HG02759 (cell line): ENCODE data around the gene ABCC9.

ENCODE experiments used
- ATAC-seq: cut with Tn5 transposase; IDR thresholded peaks from one replicate; pipeline ENCODE4 v1.9.1; 2021; ENCODE audit warnings: mild to moderate bottlenecking, moderate library complexity; ENCODE audit not compliant: unreplicated experiment

The ABCC9 gene

DNA sequence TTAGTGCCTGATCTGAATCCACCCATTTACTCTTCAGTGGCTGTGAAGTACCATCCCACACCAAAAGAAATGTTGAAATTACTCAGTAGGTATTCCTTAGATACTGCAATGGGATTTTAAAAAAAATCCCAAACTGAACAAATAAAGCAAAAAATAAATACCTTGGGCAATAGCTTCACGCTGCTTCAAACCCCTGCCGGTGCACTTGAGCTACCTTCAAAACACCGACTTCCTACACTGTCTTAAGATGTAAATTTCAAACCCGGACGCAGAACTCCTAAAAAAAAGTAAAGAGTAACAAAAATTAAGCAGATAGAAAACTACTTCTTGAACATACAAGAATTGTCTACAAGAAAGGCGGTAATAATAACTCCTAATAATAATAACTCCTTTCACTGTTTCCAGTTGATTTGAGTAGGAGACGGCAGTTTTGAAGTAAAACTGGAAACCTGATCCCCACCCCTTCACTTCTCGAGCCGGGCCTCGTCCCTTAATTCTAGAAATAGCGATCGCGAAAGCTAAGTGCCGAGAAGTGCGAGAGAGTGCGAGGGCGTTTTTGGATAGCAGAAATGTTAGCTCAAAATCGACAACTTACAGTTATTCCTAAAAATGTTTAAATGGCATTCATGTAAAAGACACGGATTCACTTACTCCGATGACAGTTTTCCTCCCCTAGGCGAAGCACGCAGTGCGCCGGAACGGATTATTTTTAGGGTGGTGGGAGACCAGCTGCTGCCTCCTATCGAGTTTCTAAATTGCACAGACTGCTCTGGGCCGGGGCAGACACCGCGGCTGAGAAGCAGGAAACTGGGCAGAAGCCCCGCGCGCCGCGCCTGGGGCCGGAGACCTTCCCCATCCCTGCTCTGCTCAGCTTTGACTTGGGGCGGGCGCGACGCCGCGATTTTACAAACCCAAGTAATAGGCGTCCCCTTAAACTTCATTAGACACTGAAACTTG, at the start of gene ABCC9:
Gene ABCC9 (minus strand): TSS at position 878 of the 957 bp plus-strand sequence. CDS start 4,752 bp downstream, outside the sequence.
- peak; percentile 55 for ATAC-seq

DNA sequence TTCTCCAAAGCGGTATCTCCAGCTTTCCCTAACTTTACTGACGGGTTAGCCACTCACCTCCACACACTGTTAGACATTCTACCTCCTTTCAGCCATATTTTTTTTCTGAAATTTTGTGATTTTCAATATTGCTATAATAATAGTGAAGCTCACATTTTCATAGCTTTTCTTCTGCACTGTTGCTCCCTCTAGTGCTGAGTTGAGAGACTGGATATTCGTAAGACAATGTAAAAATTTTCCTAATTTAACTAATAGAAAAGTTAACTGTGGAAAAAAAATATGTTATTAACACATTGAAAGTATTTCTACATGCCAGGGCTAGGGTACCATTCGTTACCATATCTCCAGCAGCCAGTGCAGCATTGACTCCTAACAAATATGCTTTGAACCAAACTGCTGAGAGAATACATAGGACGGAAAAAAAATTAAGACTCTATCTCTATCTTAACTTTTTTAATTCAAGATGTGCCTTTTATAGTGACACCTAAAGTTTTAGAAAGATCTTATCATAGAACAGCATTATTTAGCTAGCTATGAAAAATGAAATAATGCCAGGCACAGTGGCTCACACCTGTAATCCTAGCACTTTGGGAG, 48.7 kb upstream of the ABCC9 start:
- no peak for ATAC-seq

DNA sequence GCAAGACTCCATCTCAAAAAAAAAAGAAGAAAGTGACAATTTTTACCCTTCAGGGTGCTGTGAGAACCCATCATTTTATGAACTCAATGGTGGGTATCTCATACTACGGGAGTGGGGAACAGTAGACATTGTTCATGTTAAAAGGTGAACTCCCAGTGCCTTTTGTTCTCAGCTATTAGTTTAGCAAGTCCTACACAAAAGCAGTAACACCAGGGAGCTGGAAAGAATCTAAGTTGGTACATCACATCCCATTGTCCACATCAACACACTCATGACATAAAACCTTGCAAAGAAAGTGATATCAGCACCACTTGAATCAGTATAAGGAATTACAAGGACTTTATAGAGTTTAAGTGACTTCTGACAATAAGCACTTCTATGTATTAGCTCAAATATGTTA, 47.4 kb upstream of the ABCC9 start:
- no peak for ATAC-seq

DNA sequence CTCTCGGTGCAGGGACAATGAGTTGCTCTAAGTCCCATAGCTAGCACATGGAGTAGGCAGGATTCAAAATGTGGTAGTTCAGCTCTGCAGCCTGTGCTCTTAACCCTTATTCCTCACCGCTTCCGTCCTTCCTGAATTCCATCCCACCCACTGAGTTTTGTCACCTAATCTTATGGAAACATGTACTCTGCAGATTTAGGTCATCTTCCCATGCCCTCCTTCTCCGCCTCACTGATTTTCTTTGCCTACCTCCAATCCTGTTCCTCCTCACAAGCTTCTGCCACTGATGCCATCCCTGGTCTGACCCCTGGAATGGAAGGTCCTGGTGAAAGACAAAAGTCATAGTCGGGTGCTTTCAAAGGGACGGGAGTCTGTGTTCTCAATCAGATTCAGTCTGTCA, 46.5 kb upstream of the ABCC9 start:
- no peak for ATAC-seq

DNA sequence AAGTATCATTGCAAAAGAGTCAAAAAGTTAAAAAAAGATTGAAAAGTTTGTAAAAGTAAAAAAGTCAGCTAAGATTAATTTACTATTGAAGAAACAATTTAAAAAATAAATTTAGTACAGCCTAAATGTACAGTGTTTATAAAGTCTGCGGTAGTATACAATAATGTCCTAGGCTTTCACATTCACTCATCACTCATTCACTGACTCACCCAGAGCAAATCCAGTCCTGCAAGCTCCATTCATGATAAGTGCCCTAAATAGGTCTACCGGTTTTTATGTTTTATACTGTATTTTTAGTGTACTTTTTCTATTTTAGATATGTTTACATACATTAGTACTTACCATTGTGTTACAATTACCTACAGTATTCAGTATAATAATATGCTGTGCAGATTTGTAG, 43.9 kb upstream of the ABCC9 start:
- no peak for ATAC-seq

DNA sequence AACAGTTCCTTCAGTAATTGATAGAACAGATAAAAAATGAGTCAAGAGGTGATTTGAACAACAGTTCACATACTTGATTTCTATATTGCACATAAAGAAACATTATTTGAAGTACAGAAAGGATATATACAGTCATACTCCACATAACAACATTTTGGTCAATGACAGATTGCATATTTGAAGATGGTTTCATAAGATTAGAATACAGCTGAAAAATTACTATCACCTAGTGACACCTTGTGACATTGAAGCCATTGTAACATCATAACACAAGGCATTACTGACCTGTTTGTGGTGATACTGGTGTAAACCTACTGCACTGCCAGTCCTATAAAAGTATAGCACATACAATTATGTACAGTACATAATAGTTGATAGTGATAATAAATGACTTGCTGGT, 43.1 kb upstream of the ABCC9 start:
- ATAC-seq: no peak

DNA sequence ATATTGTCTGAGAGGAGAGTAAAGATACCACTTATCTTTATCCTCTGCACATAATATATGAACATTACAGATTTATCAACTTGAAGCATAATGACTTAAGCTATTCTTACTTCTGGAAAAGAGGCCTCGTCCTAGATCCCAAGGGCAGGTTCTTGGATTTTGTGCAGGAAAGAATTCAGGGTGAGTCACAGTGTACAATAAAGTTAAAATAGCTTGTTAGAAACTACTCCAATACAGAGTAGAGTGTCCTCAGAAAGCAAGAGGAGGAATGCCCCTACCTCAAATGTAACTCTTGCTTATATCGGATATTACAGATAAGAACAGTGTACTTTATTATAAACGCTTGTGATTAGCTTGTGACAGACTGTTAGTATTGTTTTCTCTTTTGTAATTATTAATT, 41.9 kb upstream of the ABCC9 start:
- no peak for ATAC-seq

DNA sequence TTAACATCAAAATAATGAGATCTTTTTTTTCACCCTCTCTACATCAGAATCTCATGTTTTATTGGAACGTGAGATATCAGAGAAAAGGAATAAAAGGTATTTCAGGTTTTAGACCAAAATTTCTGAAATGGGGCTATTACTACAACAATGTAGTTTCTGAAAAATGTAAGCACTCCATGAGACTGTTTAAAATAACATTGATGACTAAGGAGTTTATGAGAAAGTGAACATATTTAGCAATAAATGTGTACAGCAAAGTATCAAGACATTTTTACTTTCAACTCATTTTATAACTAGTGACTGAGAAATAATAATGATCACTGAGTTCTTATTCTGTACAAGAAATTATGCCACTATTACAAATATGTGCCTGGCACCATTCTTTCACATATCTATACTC, 39.3 kb upstream of the ABCC9 start:
- no peak for ATAC-seq

DNA sequence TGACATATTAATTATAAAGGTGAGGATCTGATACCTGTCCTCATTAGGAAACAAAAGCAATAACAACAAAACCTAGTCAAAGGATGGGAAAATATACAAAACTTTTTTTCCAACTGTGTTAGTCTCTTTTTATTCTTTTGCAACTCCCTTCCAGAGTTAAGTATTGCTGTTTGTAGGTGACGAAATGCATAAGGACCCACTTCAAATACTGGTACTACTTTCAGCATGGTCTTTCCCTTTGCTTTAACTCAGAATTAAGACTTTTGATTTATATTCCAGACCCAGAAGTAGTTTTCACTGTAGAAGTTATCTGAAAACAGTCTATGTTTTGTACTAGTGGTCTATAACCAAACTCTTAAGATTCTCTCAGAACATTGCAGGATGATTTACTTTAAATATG, 34.1 kb upstream of the ABCC9 start:
- ATAC-seq: no peak

DNA sequence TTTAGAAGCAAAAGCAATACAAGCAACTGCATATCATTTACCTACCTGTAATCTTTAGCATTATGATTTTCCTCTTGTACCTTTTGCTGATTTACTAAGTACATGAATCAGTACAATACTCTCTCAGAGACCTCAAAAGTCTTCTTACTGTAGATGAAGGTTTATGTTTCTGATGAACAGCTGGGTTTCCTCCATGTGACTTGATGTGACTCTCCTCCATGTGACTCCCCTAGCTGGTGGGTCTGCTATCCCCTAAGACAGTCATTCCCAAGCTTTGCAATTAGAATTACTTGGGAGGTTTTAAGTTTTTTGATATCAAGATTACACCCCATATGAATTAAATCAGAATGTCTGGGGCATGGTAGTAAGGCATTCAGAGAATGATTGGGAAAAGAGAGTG, 32.0 kb upstream of the ABCC9 start:
- no peak for ATAC-seq

DNA sequence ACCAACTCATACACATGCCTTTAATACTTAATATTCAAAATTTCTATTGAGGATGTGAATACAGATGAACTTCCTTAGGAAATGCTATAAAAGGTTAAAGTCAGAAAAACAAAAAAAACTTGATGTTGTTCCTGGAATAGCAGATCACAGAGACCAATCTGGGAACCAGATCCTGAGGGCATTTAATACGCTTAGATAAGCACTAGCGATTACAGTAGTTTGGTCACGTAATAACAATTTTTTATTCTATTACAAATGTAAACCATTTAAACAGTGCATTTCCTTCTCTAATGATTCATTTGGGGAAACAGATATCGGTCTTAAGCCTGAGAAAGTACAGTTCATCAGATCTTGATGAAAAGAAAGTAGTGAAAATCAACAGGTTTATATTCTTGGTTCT, 30.8 kb upstream of the ABCC9 start:
- ATAC-seq: no peak

DNA sequence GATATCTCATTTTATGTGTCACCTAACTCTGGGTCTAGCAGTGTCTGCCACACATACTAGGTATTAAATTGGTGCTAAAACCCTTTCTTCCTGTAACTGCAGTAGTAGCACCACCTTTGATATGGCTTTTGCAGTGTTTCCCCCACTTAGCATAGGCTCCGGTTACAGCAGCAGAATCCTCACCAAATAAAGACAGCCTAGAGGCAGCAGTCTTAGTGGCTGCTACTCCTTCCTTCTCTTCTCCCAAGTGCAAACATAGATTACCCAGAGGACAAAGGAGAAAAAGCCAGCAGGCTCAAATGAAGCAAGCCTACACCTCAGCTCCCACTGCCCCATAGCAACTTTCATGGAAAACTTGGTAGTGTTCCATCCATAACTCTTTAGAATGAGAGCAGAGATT, 30.1 kb upstream of the ABCC9 start:
- no peak for ATAC-seq

DNA sequence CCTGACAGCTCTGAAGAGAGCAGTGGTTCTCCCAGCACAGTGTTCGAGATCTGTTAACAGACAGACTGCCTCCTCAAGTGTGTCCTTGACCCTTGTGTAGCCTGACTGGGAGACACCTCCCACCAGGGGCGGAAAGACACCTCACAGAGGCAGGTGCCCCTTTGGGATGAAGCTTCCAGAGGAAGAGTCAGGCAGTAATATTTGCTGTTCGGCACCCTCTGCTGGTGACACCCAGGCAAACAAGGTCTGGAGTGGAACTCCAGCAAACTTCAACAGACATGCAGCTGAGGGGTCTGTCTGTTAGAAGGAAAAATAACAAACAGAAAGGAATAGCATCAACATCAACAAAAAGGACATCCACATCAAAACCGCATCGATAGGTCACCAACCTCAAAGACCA, 21.6 kb upstream of the ABCC9 start:
- ATAC-seq: no peak

DNA sequence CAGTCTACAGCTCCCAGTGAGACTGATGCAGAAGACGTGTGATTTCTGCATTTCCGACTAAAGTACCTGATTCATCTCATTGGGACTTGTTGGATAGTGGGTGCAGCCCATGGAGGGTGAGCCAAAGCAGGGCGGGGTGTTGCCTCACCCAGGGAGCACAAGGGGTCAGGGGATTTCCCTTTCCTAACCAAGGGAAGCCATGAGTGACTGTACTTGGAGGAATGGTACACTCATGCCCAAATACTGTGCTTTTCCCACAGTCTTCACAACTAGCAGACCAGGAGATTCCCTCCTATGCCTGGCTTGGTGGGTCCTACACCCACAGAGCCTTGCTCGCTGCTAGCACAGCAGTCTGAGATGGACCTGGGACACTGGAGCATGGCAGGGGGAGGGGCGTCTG, 21.0 kb upstream of the ABCC9 start:
- no peak for ATAC-seq

DNA sequence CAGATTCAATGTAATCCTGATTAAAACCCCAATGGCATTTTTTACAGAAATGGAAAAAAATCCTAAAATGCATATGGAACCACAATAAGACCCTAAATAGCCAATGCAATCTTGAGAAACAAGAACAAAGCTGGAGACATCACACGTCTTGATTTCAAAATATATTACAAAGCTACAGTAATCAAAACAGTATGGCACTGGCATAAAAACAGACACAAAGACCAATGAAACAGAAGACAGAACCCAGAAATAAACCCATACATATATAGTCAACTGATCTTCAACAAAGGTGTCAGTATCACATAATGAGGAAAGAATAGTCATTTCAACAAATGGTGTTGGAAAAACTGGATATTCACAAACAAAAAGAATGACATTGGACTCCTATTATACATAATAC, 9.4 kb upstream of the ABCC9 start:
- no peak for ATAC-seq

DNA sequence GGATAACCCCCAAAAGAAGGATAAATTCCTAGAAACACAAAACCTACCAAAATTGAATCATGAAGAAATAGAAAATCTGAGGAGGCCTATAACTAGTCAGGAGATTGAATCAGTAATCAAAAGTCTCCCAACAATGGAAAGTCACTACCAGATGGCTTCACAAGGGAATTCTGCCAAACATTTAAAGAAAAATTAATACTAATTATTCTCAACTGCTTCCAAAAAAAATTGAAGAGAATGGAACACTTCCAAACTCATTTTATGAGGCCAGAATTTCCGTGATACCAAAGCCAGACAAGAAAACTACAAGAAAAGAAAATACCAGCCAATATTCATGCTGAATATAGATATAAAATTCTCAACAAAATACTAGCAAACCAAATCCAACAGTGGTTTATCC, 7.8 kb upstream of the ABCC9 start:
- ATAC-seq: no peak

DNA sequence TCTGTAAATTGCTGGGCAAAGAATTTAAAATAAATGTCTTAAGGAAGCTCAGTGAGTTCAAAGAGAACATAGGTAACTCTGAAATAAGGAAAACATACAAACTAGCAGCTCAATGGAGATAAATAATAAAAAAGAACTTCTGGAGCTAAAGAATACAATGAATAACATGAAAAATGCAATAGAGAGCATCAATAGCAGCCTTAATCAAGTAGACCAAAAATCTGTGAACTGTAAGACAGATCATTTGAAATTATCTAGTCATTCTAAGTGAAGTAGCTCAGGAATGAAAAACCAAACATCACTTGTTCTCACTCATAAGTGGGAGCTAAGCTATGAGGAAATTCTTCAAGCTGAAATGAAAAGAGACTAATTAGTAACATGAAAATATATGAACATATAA, 5.8 kb upstream of the ABCC9 start:
- ATAC-seq: no peak

DNA sequence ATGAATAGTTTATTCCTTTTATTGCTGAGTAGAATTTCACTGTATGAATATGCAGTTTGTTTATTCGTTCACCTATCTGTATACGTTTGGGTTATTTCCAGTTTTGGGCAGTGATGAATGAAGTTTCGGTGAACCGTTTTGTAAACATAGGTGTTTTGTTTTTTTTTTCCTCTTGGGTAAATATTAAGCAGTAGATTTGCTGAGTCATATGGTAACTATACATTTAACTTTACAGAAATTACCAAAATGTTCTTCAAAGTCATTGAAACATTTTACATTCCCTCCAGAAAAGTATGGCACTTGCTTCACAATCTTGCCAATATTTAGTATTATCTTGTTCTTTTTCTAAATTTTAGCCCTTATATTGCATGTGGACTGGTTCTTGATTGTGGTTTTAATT, 3.8 kb upstream of the ABCC9 start:
- no peak for ATAC-seq

DNA sequence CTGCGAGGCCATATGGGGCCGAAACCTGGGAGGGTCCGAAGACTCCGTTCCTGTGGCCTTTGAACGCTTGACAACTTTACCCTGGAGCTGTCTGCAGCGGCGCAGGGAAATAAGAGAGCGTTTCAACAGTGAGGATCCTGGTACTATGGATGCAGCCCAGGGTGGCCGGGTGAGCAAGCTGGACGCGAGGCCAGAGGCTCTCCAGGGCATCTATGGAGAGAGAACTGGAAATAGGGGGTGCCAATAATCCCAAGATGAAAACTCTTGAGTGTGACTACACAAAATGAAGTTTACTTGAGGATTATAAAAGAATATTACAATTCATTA, 1.1 kb upstream of the ABCC9 start:
- ATAC-seq: no peak

DNA sequence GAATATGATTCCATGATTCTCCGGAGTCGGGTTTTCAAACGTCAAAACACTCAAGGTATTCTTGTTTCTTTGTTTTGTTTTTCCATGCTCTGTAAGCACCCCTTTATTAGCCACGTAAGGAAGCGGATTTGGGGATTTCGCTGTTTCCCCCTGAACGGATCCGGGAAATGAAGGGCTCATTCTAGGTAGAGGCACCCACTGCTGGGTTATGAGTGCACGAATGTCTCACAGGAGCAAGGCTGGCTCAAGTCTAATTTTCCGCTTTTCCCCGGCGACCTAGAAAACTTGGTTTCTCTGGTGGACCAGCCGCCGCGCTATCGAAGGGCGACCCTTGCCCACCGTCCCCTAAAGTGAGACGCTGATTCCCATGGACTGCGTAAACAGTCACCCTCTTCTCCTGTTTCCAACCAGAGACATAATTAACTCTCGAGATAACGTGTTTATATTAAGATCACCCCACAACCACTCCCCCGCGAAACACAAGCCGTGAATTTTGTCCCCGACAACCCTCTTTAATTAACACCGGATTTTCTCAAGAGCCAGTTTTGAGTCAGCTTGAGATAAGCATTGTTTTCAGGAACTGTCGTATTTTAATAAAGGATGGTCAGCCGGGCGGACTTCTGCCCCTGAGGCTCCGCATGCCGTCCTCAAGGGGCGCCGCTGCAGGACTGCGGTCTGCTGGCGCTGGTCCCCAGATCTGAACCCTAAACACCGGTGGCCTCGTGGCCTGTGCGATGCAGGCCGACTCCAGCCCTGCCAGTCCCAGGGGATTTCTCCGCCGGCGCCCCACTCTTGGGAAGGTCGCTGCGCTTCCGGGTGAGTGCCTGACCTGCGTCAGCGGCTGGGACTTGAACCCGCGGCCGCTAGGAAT, 515 bp upstream of the ABCC9 start:
- ATAC-seq: peak; percentile 28

DNA sequence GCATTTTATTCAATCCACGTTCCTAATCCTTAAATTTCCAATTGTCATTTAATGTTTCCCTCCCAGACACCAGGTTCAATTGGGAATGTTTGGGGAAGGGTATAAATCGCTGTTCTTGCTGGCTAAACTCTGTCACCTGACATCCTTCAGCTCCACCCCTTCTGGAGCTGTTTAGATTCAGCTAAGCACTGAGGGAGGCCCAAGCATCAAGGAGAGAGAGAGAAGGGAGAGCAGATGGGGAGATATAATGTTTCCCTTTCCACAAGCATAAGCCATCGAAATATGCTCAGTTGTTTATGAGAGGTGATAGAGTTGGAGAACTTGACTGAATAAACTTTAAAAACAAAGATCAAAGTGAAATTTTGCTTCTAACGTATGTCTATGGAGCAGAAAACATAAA, 1.8 kb downstream of the ABCC9 start:
- no peak for ATAC-seq

DNA sequence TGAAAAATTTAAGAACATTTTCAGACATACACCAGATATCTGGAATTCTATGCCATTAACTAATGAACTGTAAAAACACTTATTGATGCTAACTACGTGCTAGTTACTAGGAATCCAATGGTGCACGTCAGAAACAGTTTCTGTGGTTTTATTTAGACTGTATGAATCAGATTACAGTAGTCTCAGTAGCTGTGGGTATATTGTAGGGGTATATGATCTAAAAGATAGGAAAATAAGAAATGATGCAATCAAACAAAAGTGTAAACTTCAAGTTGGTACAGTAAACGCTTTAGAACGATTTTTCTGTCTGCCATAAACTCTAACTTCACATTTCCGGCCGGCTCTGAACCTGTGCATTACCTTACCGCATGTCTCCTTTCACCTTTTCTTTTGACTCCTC, 2.3 kb downstream of the ABCC9 start:
- no peak for ATAC-seq
